Thyroid gland (tissue), 4 donors: ENCODE results near the gene IQGAP3.

Experiments used
- POLR2A ChIP-seq, 2 donors: fragments of 450-650 bp; IDR thresholded peaks; one replicate each; pipeline ENCODE4 v1.6.1; 2017; ENCODE audit warnings: antibody characterized with exemption in 2 of 2, mild to moderate bottlenecking in 2 of 2, moderate library complexity in 1 of 2
- TF ChIP-seq, protein P1 (sequence below), 6 experiments: fragments of 200-600 bp in 3 of 6; fragments of 450-650 bp in 3 of 6; sonication (generic) in 3 of 6; IDR thresholded peaks; one replicate each; pipeline ENCODE4 v1.5.1; 2016 to 2019; ENCODE audit warnings: antibody characterized with exemption in 6 of 6, mild to moderate bottlenecking in 2 of 6, inconsistent platforms in 1 of 6, moderate library complexity in 1 of 6

DNA sequence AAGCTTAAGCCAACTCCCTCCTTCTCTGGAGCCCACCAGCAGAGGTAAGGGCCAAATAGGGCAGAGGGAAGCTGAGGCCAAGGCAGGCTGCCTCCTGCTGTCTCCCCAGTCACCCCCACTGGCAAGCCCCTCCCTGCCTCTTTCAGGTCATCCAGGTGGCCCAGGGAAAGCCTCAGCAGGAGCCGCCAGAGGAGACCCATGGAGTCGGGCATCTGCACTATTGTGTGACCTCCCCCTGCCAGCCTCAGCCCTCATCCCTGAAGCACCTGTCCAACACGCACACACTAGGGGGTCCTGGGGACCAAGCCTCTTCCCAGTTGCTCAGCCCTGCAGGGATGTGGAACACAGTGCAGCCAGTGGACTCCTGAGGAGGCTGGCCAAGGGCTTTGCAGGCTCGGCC is 14.0 kb upstream of the IQGAP3 start:
- TF ChIP-seq, protein P1, sequence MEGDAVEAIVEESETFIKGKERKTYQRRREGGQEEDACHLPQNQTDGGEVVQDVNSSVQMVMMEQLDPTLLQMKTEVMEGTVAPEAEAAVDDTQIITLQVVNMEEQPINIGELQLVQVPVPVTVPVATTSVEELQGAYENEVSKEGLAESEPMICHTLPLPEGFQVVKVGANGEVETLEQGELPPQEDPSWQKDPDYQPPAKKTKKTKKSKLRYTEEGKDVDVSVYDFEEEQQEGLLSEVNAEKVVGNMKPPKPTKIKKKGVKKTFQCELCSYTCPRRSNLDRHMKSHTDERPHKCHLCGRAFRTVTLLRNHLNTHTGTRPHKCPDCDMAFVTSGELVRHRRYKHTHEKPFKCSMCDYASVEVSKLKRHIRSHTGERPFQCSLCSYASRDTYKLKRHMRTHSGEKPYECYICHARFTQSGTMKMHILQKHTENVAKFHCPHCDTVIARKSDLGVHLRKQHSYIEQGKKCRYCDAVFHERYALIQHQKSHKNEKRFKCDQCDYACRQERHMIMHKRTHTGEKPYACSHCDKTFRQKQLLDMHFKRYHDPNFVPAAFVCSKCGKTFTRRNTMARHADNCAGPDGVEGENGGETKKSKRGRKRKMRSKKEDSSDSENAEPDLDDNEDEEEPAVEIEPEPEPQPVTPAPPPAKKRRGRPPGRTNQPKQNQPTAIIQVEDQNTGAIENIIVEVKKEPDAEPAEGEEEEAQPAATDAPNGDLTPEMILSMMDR (IDR thresholded peaks at IDR 0.05): no peak
- TF ChIP-seq POLR2A (IDR thresholded peaks at IDR 0.05): no peak
